Endodermal cell (in vitro differentiated cells): ENCODE results near the gene IL1B. TPM values are rescaled to one million over a fixed set of nuclear protein-coding genes. Genes with fewer than 3 reads are reported as not detected.
A peak's percentile ranks its signal among the peaks of the same experiment; 100 is the strongest.

ENCODE experiments used
- DNase-seq: peaks from one replicate; pipeline ENCODE4 v3.0.0-alpha.2; 2017
- H3K27ac ChIP-seq: 2 replicates; pipeline ENCODE4 v1.5.1; 2013; ENCODE audit warnings: mild to moderate bottlenecking, low read depth, low read length, moderate library complexity
- H3K27me3 ChIP-seq: 2 replicates; pipeline ENCODE4 v1.6.1; 2013; ENCODE audit warnings: mild to moderate bottlenecking, low read length, moderate library complexity; ENCODE audit not compliant: insufficient read depth, control insufficient read depth, poor library complexity, severe bottlenecking
- H3K36me3 ChIP-seq: 2 replicates; pipeline ENCODE4 v1.7.0; 2013; ENCODE audit warnings: mild to moderate bottlenecking, low read length, moderate library complexity; ENCODE audit not compliant: control insufficient read depth, insufficient read depth
- H3K4me1 ChIP-seq: one replicate; pipeline ENCODE4 v1.7.0; 2013; ENCODE audit warnings: low read length; ENCODE audit not compliant: control insufficient read depth, insufficient read depth
- H3K4me3 ChIP-seq: 2 replicates; pipeline ENCODE4 v1.5.1; 2013; ENCODE audit warnings: mild to moderate bottlenecking, low read length, moderate library complexity
- H3K9ac ChIP-seq: 2 replicates; pipeline ENCODE4 v1.6.1; 2013; ENCODE audit warnings: mild to moderate bottlenecking, low read length, moderate library complexity; ENCODE audit not compliant: poor library complexity, severe bottlenecking; ENCODE audit errors: extremely low read depth
- H3K9me3 ChIP-seq: 2 replicates; pipeline ENCODE4 v1.6.1; 2013; ENCODE audit warnings: mild to moderate bottlenecking, low read length, moderate library complexity; ENCODE audit not compliant: control insufficient read depth
- H3K27ac Mint-ChIP-seq: 2 replicates; pipeline ENCODE4 v1.8.0; 2020; ENCODE audit warnings: mixed read lengths
- H3K27me3 Mint-ChIP-seq: 2 replicates; pipeline ENCODE4 v1.8.0; 2021; ENCODE audit warnings: mild to moderate bottlenecking, mixed read lengths; ENCODE audit not compliant: insufficient read depth
- H3K36me3 Mint-ChIP-seq: 2 replicates; pipeline ENCODE4 v1.8.0; 2020; ENCODE audit warnings: low read depth, mixed read lengths
- H3K4me1 Mint-ChIP-seq: 2 replicates; pipeline ENCODE4 v1.8.0; 2020; ENCODE audit warnings: mixed read lengths
- H3K4me3 Mint-ChIP-seq: 2 replicates; pipeline ENCODE4 v1.8.0; 2020; ENCODE audit warnings: mild to moderate bottlenecking, moderate library complexity, mixed read lengths
- H3K9me3 Mint-ChIP-seq: 2 replicates; pipeline ENCODE4 v1.8.0; 2020; ENCODE audit warnings: mild to moderate bottlenecking, mixed read lengths
- WGBS, 2 experiments: methylation state at CpG; one replicate each; pipeline versions ENCODE4 v1.1.5 to v1.1.7; 2013; ENCODE audit warnings: missing lambda C conversion rate in 2 of 2, mixed read lengths in 1 of 2; ENCODE audit not compliant: insufficient coverage in 1 of 2, insufficient read length in 1 of 2; 5-methylcytosine and 5-hydroxymethylcytosine counted together
- total RNA-seq, 2 donors: library from RNA; stranded (reverse); fragmentation: NEBNext Ultra II Directional in 1 of 2; extraction: Animal tissue kit (Norgen Biotek cat#: 25700) in 1 of 2; gene quantifications; 2 replicates in 1 of 2; 3 replicates in 1 of 2; pipeline ENCODE4 v1.2.1, GENCODE V29; 2021
- TF ChIP-seq, protein P1 (sequence below): fragments of 200-600 bp; sonication (generic); conservative IDR thresholded peaks from 2 replicates; pipeline ENCODE4 v1.5.0; 2021; ENCODE audit warnings: antibody characterized with exemption, mild to moderate bottlenecking

IL1B gene
- total RNA-seq, 2 donors from 2014 or later, result not detected

DNA sequence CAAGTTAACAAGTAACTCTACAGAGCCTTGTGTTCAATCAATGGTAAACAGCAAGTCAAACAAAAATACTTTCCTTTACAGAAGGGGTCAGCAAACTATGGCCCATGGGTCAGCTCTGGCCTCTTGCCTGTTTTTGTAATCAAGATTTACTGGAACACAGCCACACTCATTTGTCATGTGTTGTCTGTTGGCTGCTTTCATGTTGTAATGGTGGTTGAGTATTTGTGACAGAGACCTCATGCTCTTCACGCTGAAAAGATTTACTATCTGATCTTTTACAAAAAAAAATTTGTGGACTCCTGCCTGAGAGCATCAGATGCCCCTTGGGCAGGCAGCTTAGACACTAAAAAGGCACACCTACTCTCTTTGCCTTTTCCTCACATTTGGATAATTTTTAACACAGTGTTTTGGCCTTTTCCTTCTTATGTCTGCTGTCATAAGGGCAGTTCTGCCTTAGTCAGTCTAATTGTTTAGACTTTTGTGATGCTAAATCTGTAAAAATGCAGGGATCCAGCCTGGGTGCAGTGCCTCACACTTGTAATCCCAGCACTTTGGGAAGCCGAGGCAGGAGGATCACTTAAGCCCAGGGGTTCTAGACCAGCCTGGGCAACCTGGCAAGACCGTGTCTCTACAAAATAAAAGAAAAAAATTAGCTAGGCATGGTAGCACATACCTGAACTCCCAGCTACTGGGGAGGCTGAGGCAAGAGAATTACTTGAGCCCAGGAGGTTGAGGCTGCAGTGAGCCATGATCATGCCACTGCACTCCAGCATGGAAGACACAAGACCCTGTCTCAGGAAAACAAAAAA, 18.3 kb downstream of the IL1B start:
- Mint-ChIP-seq H3K4me3 (no peak overlapping the region), H3K4me1 (peaks cover 8% of the 10 kb centered on the region), H3K27me3 (no peaks in the 10 kb centered on the region), H3K9me3 (peaks cover 2% of the 10 kb centered on the region), H3K36me3 (no peaks in the 10 kb centered on the region), H3K27ac (peak overlapping the region; percentile 22)
- no peak overlapping the region for H3K27ac ChIP-seq
- WGBS, 2 experiments, result 55 to 82% methylated on average over 3 of the region's 3 CpGs
- no peaks in the 10 kb centered on the region for H3K36me3 ChIP-seq
- H3K9me3 ChIP-seq, result peaks cover 6% of the 10 kb centered on the region
- H3K4me1 ChIP-seq, result peaks cover 4% of the 10 kb centered on the region
- TF ChIP-seq, protein P1, sequence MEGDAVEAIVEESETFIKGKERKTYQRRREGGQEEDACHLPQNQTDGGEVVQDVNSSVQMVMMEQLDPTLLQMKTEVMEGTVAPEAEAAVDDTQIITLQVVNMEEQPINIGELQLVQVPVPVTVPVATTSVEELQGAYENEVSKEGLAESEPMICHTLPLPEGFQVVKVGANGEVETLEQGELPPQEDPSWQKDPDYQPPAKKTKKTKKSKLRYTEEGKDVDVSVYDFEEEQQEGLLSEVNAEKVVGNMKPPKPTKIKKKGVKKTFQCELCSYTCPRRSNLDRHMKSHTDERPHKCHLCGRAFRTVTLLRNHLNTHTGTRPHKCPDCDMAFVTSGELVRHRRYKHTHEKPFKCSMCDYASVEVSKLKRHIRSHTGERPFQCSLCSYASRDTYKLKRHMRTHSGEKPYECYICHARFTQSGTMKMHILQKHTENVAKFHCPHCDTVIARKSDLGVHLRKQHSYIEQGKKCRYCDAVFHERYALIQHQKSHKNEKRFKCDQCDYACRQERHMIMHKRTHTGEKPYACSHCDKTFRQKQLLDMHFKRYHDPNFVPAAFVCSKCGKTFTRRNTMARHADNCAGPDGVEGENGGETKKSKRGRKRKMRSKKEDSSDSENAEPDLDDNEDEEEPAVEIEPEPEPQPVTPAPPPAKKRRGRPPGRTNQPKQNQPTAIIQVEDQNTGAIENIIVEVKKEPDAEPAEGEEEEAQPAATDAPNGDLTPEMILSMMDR, result no peak
- H3K27me3 ChIP-seq, result no peaks in the 10 kb centered on the region
- DNase-seq, result peak; percentile 30
- no peak overlapping the region for H3K4me3 ChIP-seq
- no peak overlapping the region for H3K9ac ChIP-seq

GRCh38 chr2:112817082-112817689, 19.4 kb downstream of the IL1B start:
- no peaks in the 10 kb centered on the region for H3K36me3 ChIP-seq
- H3K27ac ChIP-seq, result no peak overlapping the region
- Mint-ChIP-seq H3K27ac (no peak overlapping the region), H3K27me3 (no peaks in the 10 kb centered on the region), H3K9me3 (no peaks in the 10 kb centered on the region), H3K4me3 (no peak overlapping the region), H3K4me1 (peaks cover 9% of the 10 kb centered on the region), H3K36me3 (no peaks in the 10 kb centered on the region)
- H3K9ac ChIP-seq, result no peak overlapping the region
- H3K27me3 ChIP-seq, result no peaks in the 10 kb centered on the region
- TF ChIP-seq, protein P1, result peak; percentile 43
- peaks cover 4% of the 10 kb centered on the region for H3K4me1 ChIP-seq
- peak; percentile 42 for DNase-seq
- WGBS, 2 experiments, result 78% methylated on average over 3 of the region's 4 CpGs; no CpG with 5 or more reads in 1 of the 2 experiments
- H3K4me3 ChIP-seq, result no peak overlapping the region
- peaks cover 6% of the 10 kb centered on the region for H3K9me3 ChIP-seq

DNA sequence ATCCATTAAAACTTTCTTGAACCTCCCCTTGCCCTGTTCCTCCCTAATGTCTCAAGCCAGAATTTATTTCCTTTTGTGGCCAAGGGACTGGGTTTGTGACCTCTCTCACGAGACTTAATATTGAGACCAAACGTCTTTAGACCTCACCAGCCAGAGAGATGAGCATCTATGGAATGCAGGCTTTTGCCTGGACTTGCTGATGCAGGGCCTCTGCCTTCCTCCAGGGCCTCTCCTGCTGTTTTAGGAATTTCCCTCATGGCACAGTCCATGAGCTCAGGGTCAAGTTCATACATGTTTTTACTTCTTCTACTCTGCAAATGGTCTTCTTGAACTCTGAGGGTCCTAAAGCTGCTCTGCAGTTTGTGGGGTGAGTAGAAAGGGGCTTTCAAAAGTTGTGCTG, 22.3 kb downstream of the IL1B start:
- no peaks in the 10 kb centered on the region for H3K36me3 ChIP-seq
- H3K27me3 ChIP-seq, result no peaks in the 10 kb centered on the region
- Mint-ChIP-seq H3K4me1 (peaks cover 7% of the 10 kb centered on the region), H3K27me3 (no peaks in the 10 kb centered on the region), H3K36me3 (no peaks in the 10 kb centered on the region), H3K27ac (no peak overlapping the region), H3K9me3 (no peaks in the 10 kb centered on the region), H3K4me3 (no peak overlapping the region)
- H3K4me3 ChIP-seq, result no peak overlapping the region
- TF ChIP-seq, protein P1, result peak; percentile 56
- no peak overlapping the region for H3K27ac ChIP-seq
- no peak overlapping the region for H3K9ac ChIP-seq
- peaks cover 6% of the 10 kb centered on the region for H3K9me3 ChIP-seq
- DNase-seq, result peak; percentile 80
- 54 to 60% methylated on average over 2 of the region's 2 CpGs for WGBS, 2 experiments
- peaks cover 4% of the 10 kb centered on the region for H3K4me1 ChIP-seq
